Medulla oblongata (tissue), 1 donor: Measurements from ENCODE around the gene SEC62.

Experiments used
- DNase-seq: peaks from one replicate; pipeline ENCODE4 v3.0.0-alpha.2; 2015; ENCODE audit errors: extremely low spot score

SEC62 gene, protein sequence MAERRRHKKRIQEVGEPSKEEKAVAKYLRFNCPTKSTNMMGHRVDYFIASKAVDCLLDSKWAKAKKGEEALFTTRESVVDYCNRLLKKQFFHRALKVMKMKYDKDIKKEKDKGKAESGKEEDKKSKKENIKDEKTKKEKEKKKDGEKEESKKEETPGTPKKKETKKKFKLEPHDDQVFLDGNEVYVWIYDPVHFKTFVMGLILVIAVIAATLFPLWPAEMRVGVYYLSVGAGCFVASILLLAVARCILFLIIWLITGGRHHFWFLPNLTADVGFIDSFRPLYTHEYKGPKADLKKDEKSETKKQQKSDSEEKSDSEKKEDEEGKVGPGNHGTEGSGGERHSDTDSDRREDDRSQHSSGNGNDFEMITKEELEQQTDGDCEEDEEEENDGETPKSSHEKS

DNA sequence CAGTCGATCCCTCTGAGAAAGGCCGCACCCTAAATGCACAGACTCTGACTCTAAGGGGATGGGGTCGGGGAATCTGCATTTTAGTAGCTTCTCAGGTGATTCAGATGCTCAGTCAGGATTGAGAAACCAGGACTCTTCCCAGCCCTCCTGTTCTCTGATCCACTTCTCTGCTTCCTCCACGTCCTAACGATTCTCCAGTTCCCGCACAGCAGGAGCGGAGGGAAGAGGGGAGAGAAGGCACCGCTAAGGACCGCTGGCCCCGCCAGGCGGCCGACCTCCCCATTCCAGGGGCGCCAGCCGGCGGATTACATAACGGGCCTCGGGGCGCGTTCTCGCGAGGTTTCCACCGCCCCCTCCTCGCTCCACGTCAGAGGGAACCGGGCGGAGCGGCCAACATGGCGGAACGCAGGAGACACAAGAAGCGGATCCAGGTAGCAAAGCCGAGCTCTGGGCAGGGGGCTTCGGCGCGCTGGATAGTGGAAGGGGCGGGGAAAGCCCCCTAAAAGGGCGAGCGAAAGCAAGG, at the start of gene SEC62:
Gene SEC62, plus strand, starts transcription at position 380 of the 523 bp plus-strand sequence. Its CDS starts 16 bp downstream, at position 396.
- DNase-seq: peak; percentile 97

DNA sequence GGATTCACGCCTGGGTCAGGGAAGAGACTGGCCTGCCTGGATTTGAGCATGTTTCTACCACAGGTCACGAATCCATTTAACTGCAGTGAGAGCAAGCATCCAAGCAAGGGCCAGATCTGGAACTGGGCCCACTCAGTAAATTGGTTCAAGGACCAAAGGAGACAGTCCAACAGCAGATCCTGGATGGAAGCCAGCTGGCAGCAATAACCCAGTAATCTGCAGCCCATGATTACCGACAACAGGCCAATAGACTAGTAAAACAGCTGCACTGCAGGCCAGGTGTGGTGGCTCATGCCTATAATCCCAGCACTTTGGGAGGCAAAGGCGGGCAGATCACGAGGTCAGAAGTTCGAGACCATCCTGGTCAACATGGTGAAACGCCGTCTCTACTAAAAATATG, 43.4 kb upstream of the SEC62 start:
- DNase-seq: no peak

DNA sequence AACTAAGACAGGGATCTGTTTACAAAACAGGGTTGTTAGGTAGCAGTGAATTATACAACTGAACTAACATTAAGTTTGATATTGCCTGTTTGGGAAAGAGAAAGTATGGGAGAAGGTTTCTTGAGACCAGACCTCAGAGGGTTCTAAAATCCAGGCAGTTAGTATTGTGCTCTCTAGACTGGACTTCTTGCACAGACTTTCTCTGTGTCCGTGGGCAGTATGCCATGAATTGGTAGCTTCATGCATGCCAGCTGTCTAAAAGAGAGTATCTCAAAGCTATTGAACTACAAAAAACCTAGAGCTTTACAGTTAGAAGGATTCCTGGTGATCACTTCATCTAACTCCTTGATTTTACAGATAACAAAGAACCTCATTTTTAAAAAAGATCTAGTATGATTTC, 42.8 kb upstream of the SEC62 start:
- peak; percentile 46 for DNase-seq

DNA sequence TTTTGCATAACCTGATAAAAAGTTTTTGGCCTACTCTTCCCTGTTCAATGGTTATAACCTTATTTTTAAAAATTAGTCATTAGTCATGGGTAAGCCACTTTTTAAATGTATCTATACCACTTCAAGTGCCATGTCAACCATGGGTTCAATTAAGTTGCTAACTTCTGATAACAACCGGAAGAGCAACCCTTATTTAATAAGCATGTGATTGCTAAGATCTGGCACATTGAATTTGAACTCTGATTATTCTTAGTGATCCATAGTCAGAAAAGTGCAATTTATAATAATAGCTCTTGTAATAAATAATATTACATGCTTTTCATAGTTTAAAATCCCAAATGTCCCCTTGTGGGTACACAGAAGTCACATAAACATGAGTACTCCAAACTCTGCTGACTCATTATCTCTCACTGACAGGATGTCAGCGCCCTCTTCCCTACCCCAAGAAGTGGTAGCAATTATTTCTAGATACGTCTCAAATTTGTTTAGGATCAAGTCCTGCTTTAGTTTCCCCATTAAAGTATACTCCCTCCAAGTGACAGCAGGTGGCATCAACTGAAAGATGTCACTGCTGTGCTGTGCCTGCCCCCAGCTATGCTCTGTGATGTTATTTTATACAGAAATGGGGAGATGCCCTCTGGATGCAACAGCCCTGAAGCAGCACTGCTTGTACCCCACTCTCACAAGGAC, 36.6 kb upstream of the SEC62 start:
- no peak for DNase-seq

DNA sequence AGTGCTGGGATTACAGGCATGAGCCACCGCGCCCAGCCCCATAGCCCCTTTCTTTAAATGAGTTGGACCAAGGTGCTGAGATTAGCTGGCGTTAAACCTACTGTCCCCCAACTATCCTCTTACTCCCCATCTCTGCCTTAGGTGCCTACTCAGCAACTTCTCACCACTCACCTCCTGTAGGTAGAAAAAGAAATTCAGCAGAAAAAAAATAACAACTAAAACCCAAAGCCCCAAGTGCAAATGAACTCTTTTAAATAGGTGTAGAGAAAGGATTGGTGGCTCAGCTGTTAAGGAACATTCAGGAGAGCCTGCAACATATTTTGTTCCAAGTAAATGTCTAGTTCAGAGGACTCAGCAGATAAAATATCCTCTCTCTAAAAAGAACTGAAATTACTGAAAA, 35.8 kb upstream of the SEC62 start:
- DNase-seq: no peak

DNA sequence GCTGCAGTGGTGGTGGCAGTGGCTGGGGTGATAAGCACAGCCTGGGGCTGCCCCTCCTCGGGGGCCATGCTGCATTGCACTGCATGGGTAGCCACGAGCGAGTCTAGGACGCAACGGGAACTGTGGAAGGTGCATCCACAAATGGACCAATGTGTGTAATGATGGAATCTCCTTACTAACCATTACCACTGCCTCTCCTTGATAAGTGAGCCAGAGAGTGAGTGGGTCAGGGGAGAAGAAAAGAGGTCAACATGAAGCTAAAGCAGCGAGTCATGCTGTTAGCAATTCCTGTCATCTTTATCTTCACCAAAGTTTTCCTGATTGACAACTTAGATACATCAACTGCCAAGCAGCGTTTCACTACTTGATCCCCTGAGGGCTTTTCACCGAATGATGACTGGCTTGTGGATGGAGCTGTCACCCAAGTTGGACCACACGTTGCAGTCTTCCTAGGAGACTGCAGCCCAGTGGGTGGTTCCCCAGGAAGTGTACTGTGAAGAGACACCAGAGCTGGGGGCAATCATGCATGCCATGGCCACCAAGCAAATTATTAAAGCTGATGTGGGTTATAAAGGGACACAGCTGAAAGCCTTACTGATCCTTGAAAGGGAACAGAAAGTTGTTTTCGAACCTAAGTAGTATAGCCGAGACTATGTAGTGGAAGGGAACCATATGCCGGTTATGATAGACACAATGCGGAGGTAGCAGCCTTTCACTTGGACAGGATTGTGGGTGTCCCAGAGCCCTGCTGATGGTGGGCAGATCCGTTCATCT, 34.7 kb upstream of the SEC62 start:
- no peak for DNase-seq

DNA sequence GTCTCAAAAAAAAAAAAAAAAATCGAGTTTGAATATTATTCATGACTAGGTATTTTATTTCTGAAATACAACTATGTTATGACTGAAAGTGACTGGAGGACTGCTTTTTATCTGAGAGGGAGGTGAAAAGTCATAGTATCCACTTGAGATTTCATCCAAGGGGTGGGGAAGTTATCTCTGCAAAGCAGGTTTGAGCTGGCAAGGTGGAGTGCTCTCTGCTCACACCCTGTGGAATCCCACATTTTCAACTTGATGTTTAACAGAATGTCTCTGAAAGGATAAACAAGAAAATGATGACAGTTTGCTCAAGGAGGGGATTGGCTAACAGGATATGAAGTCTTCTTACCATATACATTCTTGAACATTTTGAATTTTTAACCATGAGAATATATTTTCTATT, 27.3 kb upstream of the SEC62 start:
- DNase-seq: no peak

DNA sequence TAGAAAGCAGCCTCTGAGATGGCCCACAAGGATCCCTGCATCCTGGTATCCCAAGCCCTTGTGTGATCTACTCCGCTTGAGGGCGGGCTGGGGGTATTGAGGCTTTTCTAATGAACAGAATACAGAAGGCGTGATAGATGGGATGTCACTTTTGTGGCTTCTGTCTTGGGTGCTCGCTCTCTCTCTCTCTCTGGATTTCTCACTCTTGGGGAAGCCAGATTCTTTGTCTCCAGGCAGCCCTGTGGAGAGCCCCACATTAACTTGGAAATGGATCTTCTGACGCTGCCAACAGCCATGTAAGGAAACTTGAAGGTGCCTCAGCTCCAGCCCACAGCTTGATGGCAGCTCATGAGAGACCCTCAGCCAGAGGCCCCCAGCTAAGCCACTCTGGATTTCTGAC, 26.9 kb upstream of the SEC62 start:
- DNase-seq: no peak

DNA sequence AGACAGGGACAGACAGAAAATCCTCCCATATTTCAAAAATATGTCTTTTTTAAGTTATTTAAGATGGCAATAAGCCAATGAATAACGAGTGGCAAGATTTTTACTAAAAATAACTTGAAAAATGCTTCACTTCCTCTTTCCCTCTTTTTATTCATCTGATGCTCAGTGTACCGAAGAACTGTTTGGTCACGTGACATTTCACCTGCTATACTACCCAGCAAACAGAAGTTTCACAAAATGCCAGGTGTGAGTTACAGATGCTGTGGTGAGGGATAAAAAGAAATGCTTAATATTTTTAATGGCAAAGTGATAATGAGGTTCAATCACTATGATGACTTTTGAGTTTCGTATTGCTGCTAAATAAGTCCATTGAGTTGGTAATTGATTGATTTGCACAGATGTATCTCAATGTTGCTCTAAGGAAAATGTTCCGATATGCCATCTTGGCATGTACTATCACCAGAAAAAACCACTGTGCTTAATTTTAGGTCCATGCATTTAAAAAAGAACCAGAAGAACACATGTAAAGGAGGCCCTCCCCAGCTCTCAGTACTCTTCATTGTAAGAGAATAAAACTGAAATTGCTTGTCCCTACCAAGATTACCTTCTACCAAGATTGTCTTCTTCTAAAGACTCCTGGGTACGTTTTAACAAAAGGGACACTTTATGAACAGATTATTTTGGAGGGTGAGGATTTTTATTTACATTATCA, 26.0 kb upstream of the SEC62 start:
- DNase-seq: no peak

DNA sequence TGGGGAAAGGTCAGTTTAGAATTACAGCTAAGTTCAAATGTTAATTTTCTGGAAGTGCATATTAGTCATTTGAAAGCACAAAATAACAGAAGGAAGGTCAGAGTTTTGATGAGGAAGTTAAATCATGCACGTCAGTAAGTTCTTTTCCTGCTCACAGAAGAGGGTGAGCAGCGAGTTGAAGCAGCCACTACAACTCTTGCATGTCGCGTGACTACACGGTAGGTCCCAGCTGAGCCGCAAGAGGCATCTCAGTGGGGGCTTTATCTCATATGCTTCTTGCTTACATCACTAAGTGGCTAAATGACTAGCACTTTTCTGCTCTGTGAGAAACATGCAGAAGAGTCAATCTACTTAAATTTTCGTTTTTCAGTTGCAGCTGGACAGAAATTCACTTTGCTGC, 21.3 kb upstream of the SEC62 start:
- peak; percentile 27 for DNase-seq

DNA sequence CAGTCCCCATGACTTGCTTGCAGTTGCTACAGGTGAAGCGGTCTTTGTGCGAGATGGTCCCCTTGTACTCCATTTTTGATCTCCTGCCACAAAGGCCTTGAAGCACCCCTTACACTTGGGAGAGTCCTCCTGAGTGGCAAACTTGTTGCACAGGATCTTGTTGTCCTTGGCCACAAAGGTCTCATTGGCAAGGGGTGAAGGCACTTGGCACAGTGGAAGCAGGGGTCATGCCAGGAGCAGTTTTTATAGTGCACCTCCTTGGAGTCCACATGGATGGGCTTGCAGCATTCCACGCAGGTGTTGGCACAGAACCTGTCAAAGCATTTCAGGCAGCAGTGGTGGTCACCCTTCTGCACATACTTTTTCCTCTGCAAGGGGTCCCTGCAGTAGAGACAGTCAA, 20.3 kb upstream of the SEC62 start:
- no peak for DNase-seq

DNA sequence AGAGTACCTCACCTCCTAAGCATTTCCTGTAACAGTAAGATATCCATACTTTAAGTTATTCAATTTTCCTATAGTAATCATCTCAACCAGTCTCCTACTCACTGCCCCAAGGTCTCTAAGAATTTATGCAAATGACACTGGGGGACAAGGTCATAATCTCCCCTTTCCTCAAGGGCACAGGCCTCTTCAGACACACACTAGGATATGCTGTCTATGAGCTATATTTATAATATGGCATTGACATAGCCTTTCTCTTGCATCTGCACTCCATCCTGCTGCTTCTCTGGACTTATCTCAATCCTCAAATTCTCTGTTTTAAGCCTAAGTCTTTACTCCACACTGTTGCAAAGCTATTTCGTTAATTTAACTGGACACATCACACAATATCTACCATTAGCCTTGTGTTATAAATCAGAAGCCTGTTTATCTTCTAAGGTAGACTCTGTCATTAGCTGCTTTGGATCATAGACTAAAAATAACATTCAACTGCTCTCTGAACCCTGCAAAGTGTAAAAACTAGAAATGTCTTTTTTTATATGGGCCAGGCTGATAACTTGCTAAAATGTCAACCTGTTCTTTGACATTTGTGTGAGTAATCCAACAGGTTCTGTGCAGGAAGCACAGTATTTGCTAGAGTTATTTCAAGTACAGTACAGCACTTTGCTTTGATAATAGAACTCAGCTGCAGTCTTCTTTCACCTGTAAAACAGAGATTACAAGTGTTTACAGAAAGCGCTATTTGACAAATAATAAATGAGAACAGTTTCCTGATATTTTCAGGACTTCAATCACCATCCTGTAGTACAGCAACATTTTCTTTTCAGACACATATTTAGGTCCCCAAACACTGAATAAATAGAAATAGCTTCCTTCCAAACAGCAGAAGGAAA, 17.8 kb upstream of the SEC62 start:
- DNase-seq: no peak

DNA sequence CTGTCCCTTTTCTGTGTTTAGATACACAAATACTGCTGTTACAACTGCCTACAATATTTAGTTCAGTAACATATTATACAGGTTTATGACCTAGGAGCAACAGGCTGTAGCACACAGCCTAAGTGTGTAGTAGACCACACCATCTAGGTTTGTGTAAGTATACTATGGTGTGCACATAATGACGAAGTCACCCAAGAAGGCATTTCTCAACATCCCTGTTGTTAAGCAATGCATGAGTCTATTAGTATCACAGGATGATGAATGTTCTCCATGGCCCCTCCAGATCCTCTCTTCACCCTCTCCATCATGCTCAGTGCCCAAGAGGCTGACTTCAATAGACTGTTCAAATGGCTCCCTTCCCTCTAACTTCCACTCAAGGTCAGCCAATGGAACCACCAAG, 14.6 kb upstream of the SEC62 start:
- no peak for DNase-seq

DNA sequence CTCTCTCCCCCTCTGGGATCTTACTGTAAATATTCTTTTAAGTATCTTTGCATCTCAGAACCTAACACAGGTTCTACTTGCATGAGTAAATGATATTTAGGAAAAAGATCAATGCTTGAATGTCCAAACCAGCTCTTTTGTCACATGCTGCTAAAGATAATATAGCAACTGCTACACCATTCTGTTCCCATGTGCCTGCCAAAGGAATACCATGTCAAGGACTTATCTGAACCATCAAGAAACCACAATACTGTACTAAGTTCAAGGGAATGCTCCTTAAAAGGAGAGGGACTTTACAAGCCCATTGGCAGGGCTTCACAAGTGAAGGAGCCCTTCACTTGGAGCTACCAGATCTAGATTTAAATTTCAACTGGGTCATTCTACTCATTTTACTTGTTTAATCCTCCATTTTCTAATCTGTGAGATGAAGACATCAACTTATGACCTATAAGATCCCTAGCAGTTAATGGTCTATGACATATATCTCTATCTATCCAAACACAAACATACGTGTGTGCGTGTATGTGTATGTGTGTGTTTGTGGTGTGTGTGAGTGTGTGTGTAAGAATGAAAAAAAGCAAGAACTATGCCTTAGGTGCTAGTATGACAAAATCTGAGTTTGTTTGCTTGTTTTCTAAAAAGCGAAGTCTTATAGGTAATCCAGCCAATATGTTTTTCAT, 13.0 kb upstream of the SEC62 start:
- no peak for DNase-seq

DNA sequence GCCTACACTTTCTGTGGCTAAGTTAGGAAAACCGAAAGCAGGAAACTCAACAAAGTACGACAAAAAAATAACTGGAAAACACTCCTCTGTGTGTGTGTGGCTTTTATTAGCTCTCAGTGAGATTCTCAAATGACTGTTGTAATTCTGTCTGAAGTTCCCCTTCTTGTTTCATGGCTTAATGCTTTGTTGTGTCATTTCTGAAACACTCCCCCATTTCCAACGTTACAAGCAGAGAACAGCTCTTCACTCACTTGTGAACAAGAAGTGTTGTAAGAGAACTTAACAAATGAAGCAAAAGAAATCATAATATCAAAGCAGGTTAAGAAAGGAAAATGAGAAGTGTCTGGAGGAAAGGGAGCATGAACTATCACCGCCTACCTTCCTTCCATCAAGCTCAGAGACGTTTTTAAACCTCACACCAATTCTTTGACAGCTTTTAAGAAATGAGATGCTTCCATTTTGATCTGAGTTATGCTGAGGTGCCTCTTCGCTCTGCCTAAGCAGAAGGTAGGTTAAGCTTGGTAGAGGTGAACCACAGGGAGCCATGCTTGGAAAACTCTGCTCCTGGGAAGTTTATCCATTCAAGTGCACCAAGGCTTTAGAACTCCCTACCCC, 12.4 kb upstream of the SEC62 start:
- no peak for DNase-seq

DNA sequence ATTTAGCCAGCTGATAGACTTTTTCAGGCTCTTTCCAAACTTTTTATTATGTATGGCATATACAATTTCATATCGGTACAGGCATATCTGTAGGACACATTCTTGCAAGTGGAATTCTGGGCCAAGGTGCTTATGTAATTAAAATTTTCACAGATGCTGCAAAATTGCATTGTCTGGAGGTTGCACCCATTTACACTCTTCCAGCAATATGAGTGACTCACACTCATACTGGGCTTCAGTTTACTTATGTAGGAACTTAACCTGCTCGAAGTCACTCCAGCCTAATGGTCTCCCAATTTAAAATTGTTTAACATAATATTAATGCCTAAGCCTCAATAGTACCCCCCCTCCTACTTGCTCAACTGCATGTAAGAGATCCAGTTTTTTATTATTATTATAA, 11.2 kb upstream of the SEC62 start:
- DNase-seq: no peak

DNA sequence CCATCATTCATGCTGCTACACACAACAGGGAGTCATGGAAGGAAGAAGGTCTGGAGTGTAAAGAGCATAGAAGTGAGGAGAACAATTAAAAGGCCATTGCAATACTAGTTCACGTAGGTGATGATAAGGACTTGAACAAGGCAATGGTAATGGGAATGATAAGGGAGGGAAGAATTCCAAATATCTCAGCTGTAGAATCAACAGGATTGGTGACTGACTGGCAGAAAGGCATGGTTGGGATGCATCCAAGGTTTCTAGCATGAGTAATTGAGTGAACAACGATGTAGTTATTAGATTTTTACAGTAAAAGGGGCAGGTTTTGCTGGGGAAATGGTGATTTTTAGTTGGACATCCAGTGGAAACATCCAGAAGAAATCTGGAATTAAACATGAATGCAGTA, 2.4 kb upstream of the SEC62 start:
- DNase-seq: no peak

DNA sequence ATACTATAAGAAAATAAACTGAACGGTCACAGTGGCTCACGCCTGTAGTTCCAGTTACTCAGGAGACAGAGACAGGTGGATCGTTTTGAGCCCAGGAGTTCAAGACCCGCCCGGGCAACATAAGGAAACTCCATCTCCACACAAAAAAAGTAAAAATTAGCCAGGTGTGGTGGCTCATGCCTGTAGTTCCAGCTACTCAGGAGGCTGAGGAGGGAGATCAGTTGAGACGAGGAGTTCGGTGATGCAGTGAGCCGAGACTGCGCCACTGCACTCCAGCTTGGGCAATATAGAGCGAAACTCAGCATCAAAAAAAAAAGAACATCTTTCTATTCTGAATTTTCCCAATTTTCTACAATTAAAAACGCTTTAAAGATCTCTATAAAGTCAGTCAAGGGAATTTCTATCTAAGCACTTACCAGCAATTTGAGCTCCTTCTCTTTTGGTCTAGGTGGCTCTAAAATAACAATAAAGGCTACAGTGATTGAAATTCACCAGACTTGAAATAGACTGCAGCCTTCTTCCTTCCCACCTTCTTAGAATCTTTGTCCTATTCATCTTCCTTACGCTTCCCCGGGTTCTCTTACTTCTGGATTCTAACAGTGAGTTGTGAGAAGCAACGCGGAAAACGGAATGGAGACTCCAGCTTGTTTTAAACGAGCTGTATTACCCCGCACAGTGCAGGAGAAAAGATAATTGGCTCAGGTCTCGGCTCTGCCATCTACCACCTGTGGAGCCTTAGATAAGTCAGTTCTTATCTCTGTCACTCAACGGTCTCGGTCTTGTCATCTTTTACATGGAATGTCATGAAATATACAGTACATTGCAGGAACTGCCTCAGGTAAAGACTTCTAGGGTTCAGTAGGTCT, 812 bp upstream of the SEC62 start:
- peak; percentile 46 for DNase-seq
